ENCODE results near the gene PAM16.

Gene PAM16

DNA sequence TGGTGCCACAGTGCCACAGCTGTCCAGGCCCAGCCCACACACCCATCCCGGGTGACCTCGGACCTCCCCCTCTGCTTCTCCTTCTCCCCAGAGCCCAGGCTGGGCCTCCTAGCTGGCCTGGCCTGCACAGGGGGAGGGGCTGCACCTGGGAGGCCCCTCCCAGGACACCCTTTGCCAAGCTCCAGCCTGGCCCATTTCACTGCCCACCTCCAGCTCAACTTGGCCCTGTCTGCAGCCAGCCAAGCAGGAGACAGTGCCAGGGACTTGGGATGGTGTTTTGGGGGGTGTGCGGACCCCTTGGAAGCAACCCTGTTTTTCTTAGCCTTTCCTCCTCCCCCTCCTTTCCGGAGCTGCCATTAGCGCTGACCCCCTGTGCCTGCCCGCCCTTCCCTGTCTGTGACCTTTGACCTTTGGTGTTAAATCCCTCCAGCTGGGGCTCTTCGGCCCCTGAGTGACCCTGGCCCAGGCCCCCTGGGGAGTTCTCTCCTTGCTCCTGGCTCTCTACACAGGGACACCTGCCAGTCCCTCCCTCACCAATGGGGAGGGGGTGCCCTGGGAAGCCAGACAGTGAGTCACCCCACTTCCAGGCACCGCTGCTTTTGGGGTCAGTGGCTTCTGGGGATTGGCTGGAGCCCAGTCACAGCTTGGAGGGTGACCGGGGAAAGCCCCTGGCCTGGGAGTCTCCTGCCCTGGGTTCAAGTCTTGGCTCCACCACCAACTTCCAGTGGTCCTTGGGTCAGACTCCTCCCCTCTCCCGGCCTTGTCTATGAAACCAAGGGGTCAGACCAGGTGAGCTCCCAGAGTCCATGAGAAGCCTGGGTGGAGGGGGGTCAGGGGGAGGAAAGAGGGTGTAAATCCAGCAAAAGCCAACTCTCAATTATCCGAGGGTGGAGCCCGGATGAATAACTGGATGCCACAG lies 33.3 kb downstream of the PAM16 start:
- no peak for DNase-seq

DNA sequence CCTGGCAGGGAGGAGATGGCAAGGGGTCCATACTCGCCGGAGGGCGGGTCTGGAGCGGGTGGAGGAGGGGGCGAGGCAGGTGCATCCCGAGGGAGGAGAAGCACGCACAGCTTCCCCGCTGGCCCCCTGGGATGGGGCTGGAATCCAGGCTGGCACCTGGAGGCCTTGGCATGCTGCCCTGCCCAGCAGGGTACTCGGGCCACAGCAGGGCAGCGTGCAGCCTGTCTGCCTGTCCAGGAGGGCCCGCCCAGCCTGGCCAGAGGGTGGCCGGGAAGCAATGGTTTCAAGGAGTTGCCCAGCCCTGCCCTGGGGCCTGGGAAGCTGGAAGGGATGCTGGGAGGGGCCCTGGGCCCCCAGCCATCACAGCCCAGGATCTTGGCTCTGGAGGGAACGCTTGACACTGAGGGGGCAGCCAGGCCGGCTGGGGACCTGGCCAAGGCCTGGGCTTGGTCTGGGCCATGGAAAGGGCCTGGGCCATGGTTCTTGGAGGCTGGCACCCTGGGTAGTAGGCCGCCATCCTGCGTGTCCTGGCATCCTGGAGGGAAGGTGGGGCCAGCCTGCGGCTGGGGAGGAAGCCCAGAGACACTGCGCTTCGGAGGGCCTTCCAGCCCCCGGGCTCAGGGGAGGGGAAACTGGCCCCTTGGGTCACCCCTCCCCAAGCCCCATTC lies 34.1 kb downstream of the PAM16 start:
- DNase-seq, result no peak

DNA sequence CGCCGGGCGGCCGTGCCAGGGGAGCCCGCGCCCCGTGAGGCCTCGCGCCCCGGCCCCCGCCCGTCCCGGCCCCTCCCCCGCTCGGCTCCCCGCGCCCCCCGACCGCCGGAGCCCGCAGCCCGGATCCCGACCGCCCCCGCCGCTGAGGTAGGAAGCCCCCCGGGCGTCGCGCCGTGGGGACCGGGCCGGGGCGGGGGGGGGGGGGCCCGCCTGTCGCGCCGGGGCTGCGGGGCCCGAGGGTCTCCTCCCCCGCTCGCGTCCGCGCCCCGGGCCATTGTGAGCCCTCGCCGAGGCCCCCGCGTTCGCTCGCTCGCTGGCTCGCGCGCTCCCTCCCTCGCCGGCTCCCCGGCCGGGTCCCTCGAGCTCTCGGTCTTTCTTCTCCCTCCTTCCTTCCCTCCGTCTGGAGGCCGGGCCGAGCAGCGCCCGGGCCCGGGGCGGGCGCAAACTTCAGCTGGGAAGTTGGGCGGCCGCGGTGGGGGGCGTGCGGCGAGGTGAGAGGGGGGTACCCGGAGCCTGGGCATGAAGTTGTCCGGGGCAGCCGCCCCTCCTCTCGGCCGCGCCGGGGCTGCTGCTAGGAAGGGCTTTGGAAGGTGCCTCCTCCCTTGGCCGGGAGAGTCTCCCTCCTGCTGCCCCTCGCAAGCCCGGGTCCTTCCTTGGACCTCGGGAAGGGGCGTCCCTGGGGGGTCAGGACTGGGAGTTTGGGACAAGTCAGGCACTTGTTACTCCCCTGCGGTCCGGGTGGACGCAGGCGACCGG lies 34.8 kb downstream of the PAM16 start:
- no peak for DNase-seq

DNA sequence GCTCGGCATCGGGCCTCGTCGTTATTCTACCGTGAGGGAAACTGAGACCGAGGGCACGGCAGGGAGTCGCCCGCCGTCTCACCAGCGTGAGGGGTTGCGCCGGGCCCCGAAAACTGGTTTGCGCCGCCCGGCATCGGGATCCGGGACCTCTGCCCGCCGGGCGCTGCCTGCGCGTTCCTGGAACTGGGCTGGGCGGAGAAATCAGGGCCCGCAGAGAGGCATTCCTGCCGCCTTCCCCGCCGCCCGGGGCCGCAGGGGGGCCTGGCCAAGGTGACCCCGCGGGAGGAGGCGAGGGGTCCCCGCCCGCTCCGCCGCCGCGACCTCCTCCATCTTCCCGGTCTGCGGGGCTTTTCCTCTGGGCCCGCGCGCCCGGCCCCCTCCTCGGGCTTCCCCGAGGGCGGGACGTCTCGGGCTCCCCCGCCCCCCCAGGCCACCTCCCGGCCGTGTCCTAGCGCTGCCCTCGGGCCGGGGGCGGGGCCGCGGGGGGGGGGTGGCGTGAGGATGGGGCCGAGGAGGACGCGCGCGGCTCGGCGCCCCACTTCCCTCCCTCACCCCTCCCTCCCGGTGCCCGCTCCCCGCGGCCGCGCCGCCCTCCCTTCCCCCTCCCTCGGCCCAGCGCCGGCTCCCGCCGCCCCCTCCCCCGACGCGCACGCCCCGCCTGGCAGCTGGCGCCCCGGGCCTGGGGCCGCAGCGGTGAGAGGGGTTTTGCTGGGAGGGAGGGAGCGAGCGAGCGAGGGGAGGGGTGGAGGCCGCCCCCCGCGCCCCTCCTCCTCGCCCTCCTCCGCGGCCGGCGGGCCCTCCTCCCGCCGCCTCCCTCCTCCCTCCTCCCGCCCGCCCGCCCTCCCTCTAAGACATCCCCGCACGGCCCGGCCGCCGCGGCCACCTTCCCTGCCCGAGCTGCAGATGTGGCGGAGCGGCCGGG lies 35.7 kb downstream of the PAM16 start, which contains the start of gene GLIS2:
TSS of gene GLIS2 (plus strand) at position 882 of the 922 bp plus-strand sequence. CDS start 16,214 bp downstream, outside the sequence.
- DNase-seq, result peak; percentile 33

DNA sequence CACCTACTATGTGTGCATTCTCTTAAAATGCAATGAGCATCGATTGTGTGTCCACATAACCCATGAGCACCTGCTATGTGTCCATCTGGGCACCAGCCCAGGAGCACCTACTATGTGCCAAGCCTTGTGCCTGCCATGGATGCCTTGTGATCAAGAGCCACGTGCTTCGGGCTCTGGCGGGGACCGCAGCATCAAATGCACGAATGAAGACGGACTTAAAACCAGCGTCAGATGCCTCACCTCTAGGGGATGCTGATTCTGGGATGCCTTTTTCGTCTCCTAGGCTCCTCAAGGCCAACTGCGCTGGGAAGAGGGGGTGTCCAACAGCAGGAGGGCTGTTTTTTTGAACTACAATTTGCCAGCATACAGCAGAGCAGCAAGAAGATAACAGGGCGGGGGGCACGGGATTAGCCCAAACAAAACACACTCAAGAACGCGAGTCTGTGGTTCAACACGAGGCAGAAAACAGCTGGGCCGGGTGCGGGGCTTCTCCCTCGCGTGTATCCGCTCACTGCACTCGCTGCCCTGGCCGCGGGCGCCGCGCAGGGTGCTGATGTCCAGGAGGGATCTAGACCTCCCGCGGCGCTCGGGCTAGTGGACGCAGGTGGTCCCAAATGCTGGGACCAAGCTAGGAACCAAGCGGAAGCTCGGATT lies 36.5 kb downstream of the PAM16 start:
- DNase-seq, result peak; percentile 16

DNA sequence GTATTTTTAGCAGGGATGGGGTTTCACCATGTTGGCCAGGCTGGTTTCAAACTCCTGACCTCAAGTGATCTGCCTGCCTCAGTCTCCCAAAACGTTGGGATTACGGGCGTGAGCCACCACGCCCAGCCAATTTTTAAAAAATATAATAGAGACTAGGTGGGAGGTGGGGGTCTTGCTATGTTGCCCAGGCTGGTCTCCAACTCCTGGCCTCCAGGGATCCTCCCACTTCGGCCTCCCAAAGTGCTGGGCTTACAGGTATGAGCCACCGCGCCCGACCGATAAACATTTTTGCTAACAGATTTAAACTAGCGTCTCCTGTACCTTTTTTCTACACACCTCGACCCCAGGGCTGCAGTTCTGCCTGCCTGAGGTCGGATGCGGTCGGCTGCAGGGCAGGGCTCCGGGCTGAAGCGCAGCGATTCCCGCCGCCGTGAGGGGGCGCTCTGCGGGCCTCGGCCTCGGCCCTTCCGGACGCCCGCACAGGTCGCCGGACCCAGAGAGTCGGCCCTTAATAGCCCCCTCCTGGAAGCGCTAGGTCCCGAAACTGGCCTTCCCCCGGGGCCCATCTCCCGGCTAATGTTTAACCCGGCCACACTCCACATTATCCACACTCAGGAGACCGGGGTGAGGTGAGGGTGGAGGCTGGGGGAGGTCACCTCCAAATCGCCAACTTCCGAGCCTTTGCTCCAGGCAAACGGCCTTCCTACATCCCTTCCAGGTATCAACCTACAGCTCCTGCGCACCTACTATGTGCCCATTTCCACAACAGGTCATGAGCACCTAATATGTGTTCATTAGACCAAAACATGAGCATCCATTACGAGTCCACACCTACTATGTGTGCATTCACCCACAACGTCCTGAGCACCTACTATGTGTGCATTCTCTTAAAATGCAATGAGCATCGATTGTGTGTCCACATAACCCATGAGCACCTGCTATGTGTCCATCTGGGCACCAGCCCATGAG lies 37.3 kb downstream of the PAM16 start:
- no peak for DNase-seq

DNA sequence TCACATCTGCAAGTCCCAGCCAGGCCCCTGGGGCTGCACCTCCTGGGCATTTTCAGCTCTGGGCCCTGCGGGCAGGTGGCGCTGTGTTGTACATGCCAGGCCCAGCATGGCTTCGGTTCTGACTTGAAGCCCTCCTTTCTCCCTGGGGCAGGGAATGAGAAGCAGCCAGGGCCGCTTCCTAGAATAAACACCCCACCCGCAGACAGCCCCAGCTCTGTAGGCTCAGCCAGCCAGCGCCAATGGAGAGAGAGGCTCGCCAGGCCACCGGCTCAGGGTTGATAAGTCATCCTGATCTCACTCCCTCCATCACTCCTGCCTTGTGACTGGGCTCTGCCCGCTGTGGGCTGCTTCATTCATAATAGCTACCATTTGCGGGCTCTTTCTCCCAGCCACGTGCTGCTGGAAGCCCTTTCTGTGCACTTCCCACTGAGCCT lies 41.3 kb downstream of the PAM16 start:
- peak; percentile 45 for DNase-seq

DNA sequence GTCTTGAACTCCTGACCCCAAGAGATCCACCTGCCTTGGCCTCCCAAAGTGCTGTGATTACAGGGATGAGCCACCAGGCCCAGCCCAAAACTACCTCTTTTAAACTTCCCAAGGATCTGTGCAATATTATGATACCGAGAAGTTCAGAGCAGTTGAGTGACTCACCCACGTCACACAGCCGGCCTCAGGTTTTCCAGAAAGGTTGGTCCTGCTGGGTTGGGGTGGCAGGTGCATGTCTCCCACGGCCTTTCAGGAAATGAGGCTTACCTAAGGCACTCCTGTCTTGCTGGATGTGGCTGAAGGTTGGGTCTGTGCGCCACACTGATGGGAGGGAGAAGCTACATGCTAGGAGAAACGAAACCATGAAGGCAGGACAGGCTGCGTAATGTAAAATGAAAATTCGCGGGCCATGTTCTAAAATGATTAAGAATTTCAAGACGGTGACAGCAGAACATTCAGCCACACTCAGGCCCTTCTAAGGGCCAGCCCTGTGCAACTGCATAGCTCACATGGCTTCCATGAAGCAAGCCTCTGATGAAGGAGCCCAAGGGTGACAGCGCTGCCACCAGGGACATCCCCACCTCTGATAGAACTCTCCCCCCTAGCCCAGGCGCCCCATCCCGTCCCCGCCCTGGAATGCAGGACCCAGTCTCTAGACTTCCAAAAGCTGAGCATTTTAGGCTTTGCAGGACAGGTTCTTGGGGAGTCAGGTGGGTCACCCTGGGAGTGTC lies 41.9 kb downstream of the PAM16 start:
- DNase-seq, result no peak

DNA sequence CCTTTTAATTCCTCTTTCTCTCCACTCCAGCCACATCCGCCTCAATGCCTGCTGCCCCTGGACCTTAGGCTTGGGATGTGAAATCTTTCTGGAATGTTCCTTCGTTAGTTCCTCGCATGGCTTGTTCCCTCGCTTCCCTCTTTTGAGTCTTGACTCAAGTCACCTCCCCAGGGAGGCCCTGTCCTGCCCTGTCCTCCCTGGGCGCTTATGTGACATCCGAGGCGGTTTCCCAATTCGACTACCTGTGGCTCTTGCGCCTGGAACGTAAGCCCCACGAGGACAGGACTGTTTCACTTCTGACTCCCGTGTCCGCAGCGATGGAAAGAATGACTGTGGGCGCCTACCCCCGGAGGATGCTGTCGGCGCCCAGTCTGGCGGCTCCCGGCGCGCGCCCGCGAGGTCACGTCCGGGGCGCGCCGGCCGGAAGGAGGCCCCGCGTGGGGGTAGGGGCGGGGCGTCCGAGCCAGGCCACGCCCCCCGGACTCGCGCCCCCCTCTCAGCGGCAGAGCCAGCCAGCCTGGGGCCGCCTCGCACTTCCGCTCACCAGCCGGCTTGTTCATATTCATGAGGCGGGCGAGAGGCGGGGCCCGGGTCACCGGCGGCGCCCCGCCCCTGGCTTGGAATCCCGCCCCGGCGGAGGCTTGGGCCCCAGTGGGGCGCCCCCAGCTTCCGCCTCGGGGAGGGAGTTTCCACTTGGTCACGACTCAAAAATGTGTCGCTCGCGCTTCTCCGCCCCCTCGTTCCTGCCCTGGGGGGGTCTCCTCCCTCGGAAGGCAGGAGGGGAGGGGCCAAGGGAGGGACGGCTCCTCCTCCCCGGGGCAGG lies 43.7 kb downstream of the PAM16 start:
- peak; percentile 97 for DNase-seq

DNA sequence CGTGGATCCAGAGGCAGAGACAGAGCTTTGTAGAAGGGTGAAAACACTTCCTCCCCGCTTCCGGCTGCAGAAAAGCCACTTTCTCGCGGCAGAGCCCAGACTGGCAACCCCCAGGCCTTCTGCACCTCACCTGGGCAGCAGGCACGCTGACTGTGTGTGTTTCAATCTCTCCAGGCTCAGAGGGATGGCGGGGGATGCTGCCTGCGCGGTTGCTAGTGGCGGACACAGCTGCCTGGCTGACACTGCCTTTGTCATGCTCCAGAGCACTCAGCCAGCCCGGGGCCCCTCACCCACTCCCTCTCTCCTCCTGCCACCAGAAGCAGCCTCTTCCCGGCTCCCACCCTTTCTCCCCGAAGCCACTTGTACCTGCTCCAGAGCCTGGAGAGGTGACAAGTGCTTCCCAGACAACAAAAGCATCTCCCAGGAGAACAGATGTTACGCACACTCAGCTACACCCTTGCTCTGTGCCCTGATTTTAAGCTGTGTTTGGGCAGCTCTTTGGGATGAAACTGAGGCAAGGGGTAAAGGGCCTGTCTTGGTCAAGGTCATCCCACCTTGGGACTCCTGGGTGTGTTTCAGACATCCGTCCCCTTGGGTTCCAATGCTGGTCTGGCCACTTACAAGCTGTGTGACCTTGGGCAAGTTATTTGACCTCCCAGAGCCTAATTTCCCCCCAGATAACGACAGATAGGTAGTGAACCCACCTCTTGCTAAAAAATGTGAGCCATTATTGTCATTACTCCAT lies 44.5 kb downstream of the PAM16 start:
- DNase-seq, result peak; percentile 31

DNA sequence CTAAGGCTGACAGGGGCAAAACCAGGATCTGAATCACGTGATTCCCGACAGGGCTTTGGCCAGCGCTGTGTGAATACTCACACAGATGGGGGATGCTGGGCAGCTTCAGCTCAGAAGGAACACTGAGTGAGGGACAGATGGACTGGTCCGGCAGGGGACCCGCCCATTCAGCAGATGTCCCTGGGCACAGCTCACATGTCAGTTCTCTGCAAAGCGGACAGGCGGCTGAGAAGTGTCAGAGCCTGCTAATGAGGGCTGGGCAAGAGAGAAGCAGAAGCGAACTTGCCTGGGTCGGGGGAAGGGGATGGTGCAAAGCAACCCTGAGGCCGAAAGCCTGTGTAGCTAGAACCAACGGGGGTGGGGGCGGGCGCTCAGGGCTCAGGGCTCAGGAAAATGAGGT lies 47.1 kb downstream of the PAM16 start:
- no peak for DNase-seq

DNA sequence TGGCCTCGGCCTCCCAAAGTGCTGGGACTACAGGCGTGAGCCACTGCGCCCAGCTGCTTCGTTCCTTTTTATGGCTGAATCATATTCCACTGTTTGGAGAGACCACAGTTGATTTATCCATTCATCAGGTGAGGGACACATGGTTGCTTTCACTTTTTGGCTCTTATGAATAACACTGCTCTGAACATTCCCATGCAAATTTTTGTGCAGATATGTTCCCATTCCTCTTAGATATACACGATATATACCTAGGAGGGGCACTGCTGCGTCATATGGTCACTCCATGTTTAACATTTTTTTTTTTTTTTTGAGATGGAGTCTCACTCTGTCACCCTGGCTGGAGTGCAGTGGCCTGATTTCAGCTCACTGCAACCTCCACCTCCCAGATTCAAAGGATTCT lies 49.2 kb downstream of the PAM16 start:
- no peak for DNase-seq

DNA sequence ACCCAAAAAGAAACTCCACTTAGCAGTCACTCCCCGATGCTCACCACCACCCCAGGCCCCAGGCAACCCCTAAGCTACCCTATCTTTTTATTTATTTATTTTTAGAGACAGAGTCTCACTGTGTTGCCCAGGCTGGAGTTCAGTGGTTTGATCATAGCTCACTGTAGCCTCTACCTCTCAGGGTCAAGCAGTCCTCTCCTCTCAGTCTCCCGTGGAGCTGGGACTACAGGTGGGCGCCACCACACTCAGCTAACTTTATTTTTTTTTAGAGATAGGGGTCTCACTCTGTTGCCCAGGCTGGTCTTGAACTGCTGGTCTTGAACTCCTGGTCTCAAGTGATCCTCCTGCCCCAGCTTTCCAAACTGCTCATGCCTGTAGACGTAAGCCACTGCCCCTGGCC lies 49.9 kb downstream of the PAM16 start:
- no peak for DNase-seq

DNA sequence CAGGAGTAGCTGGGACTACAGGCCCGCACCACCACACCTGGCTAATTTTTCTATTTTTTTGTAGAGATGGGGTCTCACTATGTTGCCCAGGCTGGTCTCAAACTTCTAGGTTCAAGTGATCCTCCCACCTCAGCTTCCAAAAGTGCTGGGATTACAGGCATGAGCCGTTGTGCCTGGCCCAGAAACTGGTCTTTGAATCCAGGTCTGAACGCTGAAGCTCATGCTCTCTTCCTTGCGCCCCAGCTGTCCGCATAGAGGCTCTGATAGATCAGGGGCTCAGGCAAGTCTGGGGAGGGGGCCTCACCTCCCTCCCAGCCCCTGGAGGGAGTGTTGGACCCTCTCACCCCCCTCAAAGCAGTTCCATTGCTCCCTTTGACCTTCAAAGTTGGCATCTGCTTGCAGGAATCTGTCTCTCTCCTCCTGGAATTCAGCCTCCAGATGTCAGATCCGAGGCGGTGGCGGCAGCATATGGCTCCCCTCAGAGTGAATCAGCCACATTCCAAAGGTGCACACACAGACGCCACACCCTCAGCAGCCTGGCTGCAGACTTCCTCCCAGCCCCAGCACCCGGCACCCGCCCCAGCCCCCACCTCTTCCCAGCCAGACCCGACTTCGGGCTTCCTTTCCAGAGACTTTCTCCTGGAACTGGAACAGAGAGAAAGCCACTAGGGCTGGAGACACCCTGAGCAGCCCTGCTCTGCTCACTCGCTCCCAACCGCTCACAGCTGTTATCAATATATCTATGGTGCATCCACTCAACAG lies 52.2 kb downstream of the PAM16 start:
- DNase-seq, result no peak

DNA sequence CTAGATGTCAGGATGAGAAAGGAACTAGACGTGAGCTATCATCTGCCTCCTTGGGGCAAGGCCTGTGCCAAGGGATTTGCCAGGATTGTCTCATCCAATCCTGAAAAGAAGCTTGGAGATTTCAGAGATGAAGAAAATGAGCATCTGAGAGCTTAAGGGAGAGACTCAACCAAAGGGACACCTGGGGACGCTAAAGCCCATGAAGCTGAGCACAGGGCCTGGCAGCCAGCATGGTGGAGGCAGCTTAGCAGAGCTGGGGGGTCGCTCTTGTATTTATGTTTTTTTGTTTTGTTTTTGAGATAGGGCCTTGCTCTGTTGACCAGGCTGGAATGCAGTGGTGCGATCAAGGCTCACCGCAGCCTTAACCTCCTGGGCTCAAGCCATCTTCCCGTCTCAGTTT lies 53.6 kb downstream of the PAM16 start:
- no peak for DNase-seq

DNA sequence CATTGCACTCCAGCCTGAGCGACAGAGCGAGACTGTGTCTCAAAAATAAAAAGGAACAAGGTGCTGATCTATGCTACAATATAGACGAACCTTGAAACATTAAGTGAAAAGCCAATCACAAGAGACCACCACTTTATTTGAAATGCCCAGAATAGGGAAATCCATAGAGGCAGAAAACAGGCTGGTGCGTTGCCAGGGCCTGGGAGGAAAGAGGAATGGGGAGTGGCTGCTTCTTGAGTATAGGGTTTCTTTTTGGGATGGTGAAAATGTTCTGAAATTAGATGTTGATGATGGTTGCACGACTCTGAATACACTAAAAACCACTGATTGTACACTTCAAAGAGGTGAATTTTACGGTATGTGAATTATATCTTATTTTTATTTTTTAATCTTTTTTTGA lies 55.5 kb downstream of the PAM16 start:
- DNase-seq, result no peak

DNA sequence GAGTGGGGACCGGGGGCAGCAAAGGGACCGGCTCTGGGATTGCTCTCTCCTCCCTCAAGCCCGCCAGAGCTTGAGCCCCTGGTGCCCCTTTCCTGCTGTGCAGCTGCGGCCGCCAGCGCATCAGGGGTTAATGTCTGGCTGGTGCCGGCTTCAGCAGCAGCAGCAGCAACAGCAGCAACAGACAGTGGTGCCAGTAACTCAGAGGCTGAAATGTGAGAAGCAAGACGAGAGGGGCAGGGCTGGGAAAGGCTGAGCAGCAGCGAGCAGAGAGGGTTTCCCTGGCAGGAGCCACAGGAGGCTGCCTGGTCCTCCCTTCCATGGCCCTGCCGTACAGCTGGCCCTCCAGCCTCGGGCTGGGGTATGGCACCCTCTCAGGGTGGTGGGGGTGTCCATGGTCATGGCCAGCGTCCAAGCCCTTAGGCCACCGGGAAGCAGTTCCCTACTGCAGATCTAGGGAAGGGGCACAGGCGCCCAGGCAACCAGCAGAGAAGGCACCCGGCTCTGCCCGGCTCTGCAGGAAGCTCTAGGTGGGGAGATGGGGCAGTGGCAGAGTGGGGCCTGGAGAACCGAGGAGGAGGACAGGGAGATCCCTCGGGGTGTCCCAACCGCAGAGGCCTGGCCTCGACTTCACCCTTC lies 57.2 kb downstream of the PAM16 start:
- no peak for DNase-seq

All from stimulated activated naive CD4-positive, alpha-beta T cell treated with Interleukin-2 at 50 U/mL for 16 hours (primary cell).